Fibroblast of lung (primary cell): ENCODE measurements around the gene WDR93. TPM values are rescaled to one million over a fixed set of nuclear protein-coding genes. Genes with fewer than 3 reads are reported as not detected.

ENCODE experiments used
- DNase-seq, 2 donors: peaks; one replicate each; pipeline versions ENCODE4 v3.0.0 to v3.0.0-alpha.2; 2010; ENCODE audit warnings: low read depth in 2 of 2
- H2AFZ ChIP-seq: 2 replicates; pipeline ENCODE4 v1.5.1; 2012; ENCODE audit warnings: low read length, control low read depth, inconsistent platforms
- H3K27ac ChIP-seq: 2 replicates; pipeline ENCODE4 v1.5.1; 2011; ENCODE audit warnings: low read length, control low read depth; ENCODE audit not compliant: insufficient read depth
- H3K27me3 ChIP-seq: 2 replicates; pipeline ENCODE4 v1.5.1; 2011; ENCODE audit warnings: mild to moderate bottlenecking, low read length; ENCODE audit not compliant: control insufficient read depth, insufficient read depth
- H3K36me3 ChIP-seq: 2 replicates; pipeline ENCODE4 v1.5.1; 2011; ENCODE audit warnings: low read length; ENCODE audit not compliant: control insufficient read depth, insufficient read depth
- H3K4me1 ChIP-seq: 2 replicates; pipeline ENCODE4 v1.5.1; 2011; ENCODE audit warnings: low read length; ENCODE audit not compliant: control insufficient read depth, insufficient read depth; ENCODE audit errors: extremely low read depth
- H3K4me2 ChIP-seq: 2 replicates; pipeline ENCODE4 v1.5.1; 2011; ENCODE audit warnings: low read length, control low read depth; ENCODE audit not compliant: insufficient read depth; ENCODE audit errors: extremely low read depth
- H3K4me3 ChIP-seq, 4 experiments: fragments of 200-600 bp in 1 of 4; sonication (generic) in 1 of 4; replicated peaks in 1 of 4; 2 replicates each; pipeline ENCODE4 v1.5.1; 2011 to 2016; ENCODE audit warnings: low read length in 4 of 4, low read depth in 3 of 4, mild to moderate bottlenecking in 3 of 4, control low read depth in 2 of 4, inconsistent platforms in 1 of 4, mixed read lengths in 1 of 4; ENCODE audit not compliant: insufficient read depth in 1 of 4; ENCODE audit errors: control extremely low read depth in 1 of 4
- H3K79me2 ChIP-seq: 2 replicates; pipeline ENCODE4 v1.5.1; 2012; ENCODE audit warnings: mild to moderate bottlenecking, low read length, inconsistent platforms; ENCODE audit not compliant: control insufficient read depth, insufficient read depth
- H3K9ac ChIP-seq: 2 replicates; pipeline ENCODE4 v1.5.1; 2011; ENCODE audit warnings: mild to moderate bottlenecking, low read length, control low read depth; ENCODE audit not compliant: insufficient read depth
- H3K9me3 ChIP-seq: 2 replicates; pipeline ENCODE4 v1.5.1; 2012; ENCODE audit warnings: low read depth, low read length; ENCODE audit not compliant: control insufficient read depth, insufficient read depth
- H4K20me1 ChIP-seq: 2 replicates; pipeline ENCODE4 v1.5.1; 2011; ENCODE audit warnings: low read length; ENCODE audit not compliant: control insufficient read depth, insufficient read depth; ENCODE audit errors: extremely low read depth
- EZH2 ChIP-seq: IDR thresholded peaks from 2 replicates; pipeline ENCODE4 v1.5.1; 2012; ENCODE audit warnings: low read length, control low read depth, mild to moderate bottlenecking; ENCODE audit errors: missing control alignments
- polyA minus RNA-seq: library from RNA; depleted of rRNA, polyadenylated mRNA; stranded (reverse); fragments of >200 nt; gene quantifications from 2 replicates; pipeline ENCODE4 v1.2.3, GENCODE V29; 2011; ENCODE audit warnings: low replicate concordance
- polyA plus RNA-seq, 2 donors: library from polyadenylated mRNA; depleted of rRNA in 1 of 2; stranded (reverse) in 1 of 2; unstranded in 1 of 2; fragments of >200 nt; gene quantifications; 2 replicates each; pipeline ENCODE4 v1.2.1, GENCODE V29; 2011 to 2012; ENCODE audit warnings: missing spikeins in 1 of 2
- total RNA-seq: library from RNA; depleted of rRNA; stranded (reverse); fragments of >200 nt; gene quantifications from 2 replicates; pipeline ENCODE4 v1.2.1, GENCODE V29; 2014
- TF ChIP-seq, protein P1 (sequence below), 2 donors: IDR thresholded peaks in 1 of 2; conservative IDR thresholded peaks in 1 of 2; 1 replicate in 1 of 2; 2 replicates in 1 of 2; pipeline ENCODE4 v1.5.1; 2011 to 2012; ENCODE audit warnings: low read length in 2 of 2, control low read depth in 1 of 2, inconsistent platforms in 1 of 2, low read depth in 1 of 2, mild to moderate bottlenecking in 1 of 2

WDR93 gene
- under 0.01 and 0.17 TPM in 2 replicates for total RNA-seq
- polyA plus RNA-seq, result 0.14 TPM in 1 of 2 replicates, not detected in the other
- 0.05 and 0.07 TPM in 2 replicates for polyA plus RNA-seq (2012)
- polyA minus RNA-seq, result not detected in 2 replicates

DNA sequence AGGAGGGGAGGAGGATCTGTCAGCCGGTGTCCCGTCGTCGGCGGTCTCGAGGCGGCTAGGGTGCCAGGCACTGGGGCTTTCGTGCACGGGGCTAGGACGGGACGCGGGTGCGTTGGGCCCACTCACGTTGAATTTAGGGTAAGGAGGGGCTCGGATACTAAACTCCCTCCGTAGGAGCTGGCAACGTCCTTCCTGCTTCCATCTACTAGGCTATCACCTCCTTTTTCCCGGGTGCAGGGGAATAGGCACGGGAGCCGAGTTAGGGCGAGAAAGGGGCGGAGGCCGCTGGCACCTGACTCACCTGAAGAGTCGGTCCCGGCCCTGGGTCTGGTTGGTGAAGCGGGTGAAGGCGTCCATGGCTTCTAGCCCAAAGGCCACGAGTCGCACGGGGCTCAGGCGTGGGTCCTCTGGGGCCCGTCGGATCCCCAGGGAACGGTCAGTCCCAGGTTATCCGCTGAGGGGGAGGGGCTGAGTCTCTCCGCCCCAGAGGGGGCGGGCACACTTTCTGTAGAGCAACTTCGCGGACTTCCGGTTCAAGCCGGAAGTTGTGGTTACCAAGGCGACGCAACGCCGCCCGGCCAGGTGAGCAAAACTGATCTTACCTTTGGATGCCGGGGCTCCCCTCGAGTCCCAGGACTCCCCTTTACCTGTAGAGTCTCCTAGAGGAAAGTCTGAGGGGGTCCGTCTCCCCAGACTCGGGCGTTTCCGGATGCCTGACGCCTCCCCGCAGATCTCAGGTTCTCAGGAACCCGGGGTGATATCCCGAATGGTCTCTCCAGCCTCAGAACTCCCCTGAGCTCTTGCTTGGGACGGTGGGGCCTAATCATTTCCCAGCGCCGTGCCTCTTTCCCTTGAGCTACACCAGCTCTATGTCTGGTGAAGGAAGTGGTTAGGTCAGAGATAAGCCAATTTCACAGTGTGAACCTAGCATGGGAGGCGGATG is at the start of gene WDR93, which contains the start of gene PEX11A:
Gene WDR93, plus strand, starts transcription at position 536 of the 943 bp plus-strand sequence. CDS start 10,936 bp downstream, outside the sequence.
Gene PEX11A, minus strand, starts transcription at position 479 of the 943 bp plus-strand sequence. Its CDS starts 122 bp downstream, at position 357.
- Histone ChIP-seq H3K9ac (peak within 1 kb of the TSS; percentile 63), H3K4me3 (peak within 1 kb of the TSS; percentile 83 to 91 (median 87)), H3K9me3 (no peaks in the 10 kb centered on the region), H3K27ac (peak within 1 kb of the TSS; percentile 36), H3K36me3 (no peaks in the 10 kb centered on the region), H4K20me1 (no peaks in the 10 kb centered on the region), H2AFZ (peak within 1 kb of the TSS; percentile 80), H3K4me2 (peak within 1 kb of the TSS; percentile 98), H3K79me2 (no peaks in the 10 kb centered on the region), H3K4me1 (no peaks in the 10 kb centered on the region), H3K27me3 (no peaks in the 10 kb centered on the region)
- TF ChIP-seq EZH2, result no peak
- TF ChIP-seq, protein P1, sequence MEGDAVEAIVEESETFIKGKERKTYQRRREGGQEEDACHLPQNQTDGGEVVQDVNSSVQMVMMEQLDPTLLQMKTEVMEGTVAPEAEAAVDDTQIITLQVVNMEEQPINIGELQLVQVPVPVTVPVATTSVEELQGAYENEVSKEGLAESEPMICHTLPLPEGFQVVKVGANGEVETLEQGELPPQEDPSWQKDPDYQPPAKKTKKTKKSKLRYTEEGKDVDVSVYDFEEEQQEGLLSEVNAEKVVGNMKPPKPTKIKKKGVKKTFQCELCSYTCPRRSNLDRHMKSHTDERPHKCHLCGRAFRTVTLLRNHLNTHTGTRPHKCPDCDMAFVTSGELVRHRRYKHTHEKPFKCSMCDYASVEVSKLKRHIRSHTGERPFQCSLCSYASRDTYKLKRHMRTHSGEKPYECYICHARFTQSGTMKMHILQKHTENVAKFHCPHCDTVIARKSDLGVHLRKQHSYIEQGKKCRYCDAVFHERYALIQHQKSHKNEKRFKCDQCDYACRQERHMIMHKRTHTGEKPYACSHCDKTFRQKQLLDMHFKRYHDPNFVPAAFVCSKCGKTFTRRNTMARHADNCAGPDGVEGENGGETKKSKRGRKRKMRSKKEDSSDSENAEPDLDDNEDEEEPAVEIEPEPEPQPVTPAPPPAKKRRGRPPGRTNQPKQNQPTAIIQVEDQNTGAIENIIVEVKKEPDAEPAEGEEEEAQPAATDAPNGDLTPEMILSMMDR (conservative IDR thresholded peaks at IDR 0.05 in 1 of 2, IDR thresholded peaks at IDR 0.05 in 1 of 2; ENCODE audit: low read depth in 1 of 2, low read length in 2 of 2), result no peak
- DNase-seq, result peak; percentile 54 to 75

DNA sequence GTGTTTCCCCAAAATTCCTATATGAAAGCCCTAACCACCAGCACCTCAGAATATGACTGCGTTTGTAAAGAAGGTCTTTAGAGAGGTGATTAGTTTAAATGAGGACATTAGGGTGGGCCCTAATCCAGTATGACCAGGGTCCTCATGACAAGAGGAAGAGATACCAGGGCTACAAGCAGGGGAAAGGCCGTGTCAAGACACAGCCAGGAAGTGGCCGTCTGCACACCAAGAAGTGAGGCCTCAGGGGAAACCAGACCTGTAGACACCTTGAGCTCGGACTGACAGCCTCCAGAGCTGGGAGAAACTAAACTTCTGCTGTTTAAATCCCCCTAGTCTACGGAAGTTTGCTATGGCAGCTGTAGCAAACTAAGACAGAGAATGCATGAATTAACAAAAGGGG is 49.6 kb upstream of the WDR93 start:
- no peaks in the 10 kb centered on the region for H3K79me2 ChIP-seq
- H2AFZ ChIP-seq, result no peak overlapping the region
- no peak overlapping the region for H3K4me3 ChIP-seq
- no peak overlapping the region for H3K9ac ChIP-seq
- TF ChIP-seq EZH2, result no peak
- TF ChIP-seq, protein P1 (conservative IDR thresholded peaks at IDR 0.05 in 1 of 2, IDR thresholded peaks at IDR 0.05 in 1 of 2; ENCODE audit: low read depth in 1 of 2, low read length in 2 of 2), result no peak
- DNase-seq, result no peak
- H3K27ac ChIP-seq, result no peak overlapping the region
- no peak overlapping the region for H3K4me2 ChIP-seq
- no peaks in the 10 kb centered on the region for H4K20me1 ChIP-seq
- no peaks in the 10 kb centered on the region for H3K9me3 ChIP-seq
- no peaks in the 10 kb centered on the region for H3K27me3 ChIP-seq
- peaks cover 7% of the 10 kb centered on the region for H3K36me3 ChIP-seq
- no peaks in the 10 kb centered on the region for H3K4me1 ChIP-seq

DNA sequence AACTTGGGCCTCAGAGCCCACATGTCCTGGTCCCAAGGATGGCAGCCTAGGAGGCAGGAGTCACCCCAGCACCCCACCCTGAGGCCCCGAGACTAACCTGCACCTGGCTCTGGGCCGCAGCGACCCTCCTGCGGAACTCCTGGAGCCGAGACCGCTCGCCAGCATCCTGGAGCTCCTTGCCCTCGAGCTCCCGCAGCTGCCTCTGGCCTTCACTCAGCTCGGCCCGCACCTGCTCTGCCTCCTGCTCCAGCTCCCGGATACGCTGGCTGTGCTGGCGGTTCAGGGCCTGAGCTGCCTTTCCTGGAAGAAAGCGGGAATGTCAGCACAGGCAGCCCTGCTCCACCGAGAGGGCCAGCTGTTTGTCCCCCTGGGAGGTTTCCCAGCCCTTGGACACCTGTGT is 48.5 kb upstream of the WDR93 start:
- TF ChIP-seq EZH2, result no peak
- TF ChIP-seq, protein P1 (conservative IDR thresholded peaks at IDR 0.05 in 1 of 2, IDR thresholded peaks at IDR 0.05 in 1 of 2; ENCODE audit: low read depth in 1 of 2, low read length in 2 of 2), result no peak

More for the DNA sequence above, 48.5 kb upstream of the WDR93 start:
- no peaks in the 10 kb centered on the region for H4K20me1 ChIP-seq
- no peak overlapping the region for H2AFZ ChIP-seq
- H3K9ac ChIP-seq, result no peak overlapping the region
- H3K9me3 ChIP-seq, result no peaks in the 10 kb centered on the region
- peaks cover 7% of the 10 kb centered on the region for H3K36me3 ChIP-seq
- DNase-seq, result no peak
- no peaks in the 10 kb centered on the region for H3K27me3 ChIP-seq
- no peaks in the 10 kb centered on the region for H3K4me1 ChIP-seq
- H3K27ac ChIP-seq, result no peak overlapping the region
- H3K4me3 ChIP-seq, result no peak overlapping the region
- no peak overlapping the region for H3K4me2 ChIP-seq
- H3K79me2 ChIP-seq, result no peaks in the 10 kb centered on the region
